Astrocyte (in vitro differentiated cells and primary cell): ENCODE results near the gene PLEKHM3. TPM values are rescaled to one million over a fixed set of nuclear protein-coding genes. Genes with fewer than 3 reads are reported as not detected.

Experiments used
- DNase-seq: peaks from one replicate; pipeline ENCODE4 v3.0.0-alpha.2; 2010; ENCODE audit warnings: low read depth
- FAIRE-seq: peaks from 2 replicates; lab custom pipeline; 2011; peaks lifted over from hg19 to GRCh38; lab: Jason Lieb, UNC
- H2AFZ ChIP-seq: 2 replicates; pipeline ENCODE4 v1.6.0; 2012; ENCODE audit warnings: low read depth, low read length, inconsistent platforms
- H3K27ac ChIP-seq: 2 replicates; pipeline ENCODE4 v1.5.1; 2011; ENCODE audit warnings: low read depth, low read length, inconsistent platforms
- H3K27me3 ChIP-seq: 2 replicates; pipeline ENCODE4 v1.6.0; 2011; ENCODE audit warnings: low read length, inconsistent platforms; ENCODE audit not compliant: insufficient read depth
- H3K36me3 ChIP-seq: 2 replicates; pipeline ENCODE4 v1.5.1; 2011; ENCODE audit warnings: low read length, inconsistent platforms; ENCODE audit not compliant: insufficient read depth
- H3K4me1 ChIP-seq: 2 replicates; pipeline ENCODE4 v1.5.1; 2011; ENCODE audit warnings: low read length, inconsistent platforms; ENCODE audit not compliant: insufficient read depth
- H3K4me2 ChIP-seq: 2 replicates; pipeline ENCODE4 v1.6.0; 2012; ENCODE audit warnings: low read length, inconsistent platforms
- H3K4me3 ChIP-seq: 2 replicates; pipeline ENCODE4 v1.5.1; 2011; ENCODE audit warnings: low read depth, mild to moderate bottlenecking, low read length, inconsistent platforms; ENCODE audit not compliant: insufficient read depth
- H3K79me2 ChIP-seq: 2 replicates; pipeline ENCODE4 v1.6.0; 2012; ENCODE audit warnings: mild to moderate bottlenecking, low read length, inconsistent platforms; ENCODE audit not compliant: insufficient read depth
- H3K9ac ChIP-seq: 2 replicates; pipeline ENCODE4 v1.6.0; 2012; ENCODE audit warnings: mild to moderate bottlenecking, low read length, inconsistent platforms
- H3K9me3 ChIP-seq: 2 replicates; pipeline ENCODE4 v1.5.1; 2012; ENCODE audit warnings: low read depth, mild to moderate bottlenecking, low read length, inconsistent platforms; ENCODE audit not compliant: insufficient read depth
- H4K20me1 ChIP-seq: 2 replicates; pipeline ENCODE4 v1.6.0; 2012; ENCODE audit warnings: low read length, inconsistent platforms; ENCODE audit not compliant: insufficient read depth
- H3K27ac Mint-ChIP-seq: one replicate; pipeline ENCODE4 v1.8.0; 2021; ENCODE audit warnings: mild to moderate bottlenecking, mixed read lengths; ENCODE audit not compliant: unreplicated experiment
- H3K27me3 Mint-ChIP-seq: one replicate; pipeline ENCODE4 v1.8.0; 2021; ENCODE audit warnings: low read depth, mixed read lengths; ENCODE audit not compliant: unreplicated experiment
- H3K36me3 Mint-ChIP-seq: one replicate; pipeline ENCODE4 v1.8.0; 2021; ENCODE audit warnings: low read depth, mixed read lengths; ENCODE audit not compliant: unreplicated experiment
- H3K4me1 Mint-ChIP-seq: one replicate; pipeline ENCODE4 v1.8.0; 2021; ENCODE audit warnings: low read depth, mixed read lengths; ENCODE audit not compliant: unreplicated experiment
- H3K4me3 Mint-ChIP-seq: one replicate; pipeline ENCODE4 v1.8.0; 2021; ENCODE audit warnings: mild to moderate bottlenecking, moderate library complexity, mixed read lengths; ENCODE audit not compliant: unreplicated experiment
- H3K9me3 Mint-ChIP-seq: one replicate; pipeline ENCODE4 v1.8.0; 2021; ENCODE audit warnings: mild to moderate bottlenecking, mixed read lengths; ENCODE audit not compliant: unreplicated experiment
- CTCF ChIP-seq: IDR thresholded peaks from 2 replicates; pipeline ENCODE4 v1.5.1; 2011; ENCODE audit warnings: low read depth, mild to moderate bottlenecking, inconsistent platforms, low read length, moderate library complexity; ENCODE audit not compliant: insufficient read depth
- EZH2 ChIP-seq: IDR thresholded peaks from 2 replicates; pipeline ENCODE4 v1.6.1; 2012; ENCODE audit warnings: mild to moderate bottlenecking, low read length, inconsistent platforms; ENCODE audit not compliant: insufficient read depth
- total RNA-seq: library from RNA; stranded (reverse); gene quantifications from 2 replicates; pipeline ENCODE4 v1.2.1, GENCODE V29; 2021

Gene PLEKHM3
- total RNA-seq, 1 donor from 2014 or later = 9.1 TPM

DNA sequence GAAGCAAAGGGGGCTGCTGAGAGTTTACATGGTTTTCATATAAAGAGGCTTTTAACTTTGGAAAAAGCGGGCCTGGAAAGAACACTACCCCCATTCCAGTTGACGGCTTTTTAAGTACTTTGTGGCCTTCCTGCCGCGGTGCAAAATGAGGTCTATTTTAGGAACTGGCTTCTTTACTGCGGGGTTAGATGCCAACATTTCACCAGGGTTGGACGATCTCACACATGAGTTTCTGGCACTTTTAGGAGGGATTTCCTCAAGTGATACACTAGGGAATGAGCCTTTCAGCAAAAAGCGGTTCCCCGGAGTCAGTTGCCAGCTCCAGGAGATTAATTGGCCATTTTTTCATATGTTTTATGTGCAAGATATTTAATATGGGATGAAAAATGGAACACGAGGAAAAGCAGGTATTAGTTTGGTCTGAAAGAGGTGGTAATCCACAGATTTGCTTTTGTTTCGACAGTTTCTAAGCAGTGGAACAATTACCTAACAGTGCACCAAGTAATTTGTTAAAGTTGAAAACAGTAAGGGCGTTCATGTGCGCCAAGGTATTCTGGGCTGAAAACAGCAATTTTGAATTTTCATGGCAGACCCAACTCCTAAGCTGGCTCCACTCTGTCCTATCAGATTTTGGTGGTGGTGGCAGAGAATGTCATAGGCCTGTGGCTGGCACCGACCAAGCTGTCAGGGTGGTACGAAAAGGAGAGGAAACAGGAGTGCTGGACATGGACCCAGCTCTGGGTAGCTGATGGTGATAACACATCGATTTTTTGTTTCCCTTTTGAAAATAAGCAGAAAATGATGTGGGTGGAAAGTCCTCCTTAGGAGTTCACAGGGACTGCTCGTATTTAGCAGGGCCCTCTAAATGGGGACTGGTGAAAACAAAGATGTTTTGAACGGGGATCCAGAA lies 200.0 kb downstream of the PLEKHM3 start:
- no peaks in the 10 kb centered on the region for H3K27me3 Mint-ChIP-seq
- H3K36me3 ChIP-seq = no peaks in the 10 kb centered on the region
- no peaks in the 10 kb centered on the region for H3K27me3 ChIP-seq
- DNase-seq = no peak
- peaks cover 8% of the 10 kb centered on the region for H3K4me1 Mint-ChIP-seq
- no peak overlapping the region for H3K4me2 ChIP-seq
- no peak overlapping the region for H3K9ac ChIP-seq
- TF ChIP-seq EZH2 (no peak), CTCF (no peak)
- H4K20me1 ChIP-seq = no peaks in the 10 kb centered on the region
- no peak overlapping the region for H3K27ac Mint-ChIP-seq
- FAIRE-seq = no peak
- H3K9me3 Mint-ChIP-seq = no peaks in the 10 kb centered on the region
- peaks cover 8% of the 10 kb centered on the region for H3K4me1 ChIP-seq
- H3K4me3 Mint-ChIP-seq = no peak overlapping the region
- H3K79me2 ChIP-seq = no peaks in the 10 kb centered on the region
- no peak overlapping the region for H3K4me3 ChIP-seq
- H2AFZ ChIP-seq = no peak overlapping the region
- H3K9me3 ChIP-seq = no peaks in the 10 kb centered on the region
- H3K27ac ChIP-seq = no peak overlapping the region
- H3K36me3 Mint-ChIP-seq = peaks cover 11% of the 10 kb centered on the region

DNA sequence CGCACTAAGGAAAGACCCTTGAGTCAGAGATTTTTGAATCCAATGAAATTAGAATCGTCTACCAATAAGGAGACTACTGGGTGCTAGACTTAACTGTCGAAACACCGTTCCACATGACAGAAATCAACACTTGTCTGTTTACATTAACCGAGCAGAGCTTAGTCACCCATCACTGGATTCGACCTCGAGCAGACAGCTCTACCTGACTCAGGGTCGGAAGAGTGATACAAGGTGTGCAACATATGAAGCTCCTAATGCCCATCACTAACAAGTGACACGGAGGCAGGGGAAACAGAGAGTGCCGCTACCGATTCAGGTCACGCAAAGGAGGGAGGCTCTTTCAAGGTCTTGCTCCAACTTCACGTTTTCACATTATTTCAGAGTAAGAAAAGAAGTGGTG lies 201.5 kb downstream of the PLEKHM3 start:
- Histone ChIP-seq H4K20me1 (no peaks in the 10 kb centered on the region), H3K36me3 (no peaks in the 10 kb centered on the region), H2AFZ (no peak overlapping the region), H3K4me2 (no peak overlapping the region), H3K9me3 (no peaks in the 10 kb centered on the region), H3K27me3 (no peaks in the 10 kb centered on the region), H3K27ac (no peak overlapping the region), H3K9ac (no peak overlapping the region), H3K4me3 (no peak overlapping the region), H3K4me1 (peaks cover 6% of the 10 kb centered on the region), H3K79me2 (no peaks in the 10 kb centered on the region)
- no peaks in the 10 kb centered on the region for H3K27me3 Mint-ChIP-seq
- H3K4me3 Mint-ChIP-seq = no peak overlapping the region
- peaks cover 7% of the 10 kb centered on the region for H3K4me1 Mint-ChIP-seq
- no peak for TF ChIP-seq CTCF
- no peak for TF ChIP-seq EZH2
- H3K9me3 Mint-ChIP-seq = no peaks in the 10 kb centered on the region
- peaks cover 11% of the 10 kb centered on the region for H3K36me3 Mint-ChIP-seq
- H3K27ac Mint-ChIP-seq = no peak overlapping the region
- no peak for DNase-seq
- FAIRE-seq = no peak
